HG03135 (cell line): ENCODE measurements around the gene SLC39A11.
"Not testable (repeated sequence)": the region's sequence is repeated elsewhere in the genome, so short reads cannot be mapped to it uniquely, and the experiment has no call there.

Source experiments
- ATAC-seq: cut with Tn5 transposase; IDR thresholded peaks from one replicate; pipeline ENCODE4 v1.9.1; 2021; ENCODE audit warnings: mild to moderate bottlenecking, moderate library complexity; ENCODE audit not compliant: unreplicated experiment

The SLC39A11 gene

DNA sequence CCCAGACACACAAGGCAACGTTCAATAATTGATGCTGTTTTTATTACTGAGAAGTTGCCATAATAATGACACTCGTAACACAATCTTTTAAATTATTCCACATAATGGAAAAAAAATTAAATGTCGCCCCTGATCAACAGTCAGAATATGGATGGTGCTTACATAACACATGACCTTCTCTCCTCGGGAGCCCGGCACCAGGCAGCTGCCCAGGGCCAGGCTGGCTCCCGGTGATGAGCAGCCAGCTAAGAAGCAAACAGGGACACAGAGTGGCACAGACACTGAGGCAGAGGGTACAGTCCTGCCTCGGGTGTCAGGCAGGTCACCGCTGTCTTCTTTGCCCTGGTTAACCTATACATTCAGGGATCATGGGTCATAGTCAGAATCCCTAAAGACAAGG is 137.9 kb downstream of the SLC39A11 start:
- ATAC-seq = no peak

DNA sequence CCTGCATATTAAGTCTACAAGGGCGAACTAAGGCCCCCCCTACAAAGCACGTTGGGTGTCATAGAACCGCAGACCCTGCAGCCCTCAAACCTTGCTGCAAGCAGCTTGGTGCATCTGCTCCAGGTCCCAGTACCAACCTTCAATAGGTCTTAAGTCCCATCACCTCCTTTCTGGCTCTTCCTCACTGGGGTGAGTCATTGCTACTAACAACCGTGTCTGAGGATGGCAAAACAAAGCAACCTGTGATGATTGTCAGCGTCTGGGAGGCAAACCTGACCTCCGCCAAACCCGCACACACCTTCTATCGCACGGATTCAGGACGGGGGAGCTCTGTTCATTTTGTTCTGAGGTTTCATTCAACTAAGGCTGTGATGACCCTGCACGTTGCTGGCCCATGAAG is 138.9 kb downstream of the SLC39A11 start:
- ATAC-seq = no peak

DNA sequence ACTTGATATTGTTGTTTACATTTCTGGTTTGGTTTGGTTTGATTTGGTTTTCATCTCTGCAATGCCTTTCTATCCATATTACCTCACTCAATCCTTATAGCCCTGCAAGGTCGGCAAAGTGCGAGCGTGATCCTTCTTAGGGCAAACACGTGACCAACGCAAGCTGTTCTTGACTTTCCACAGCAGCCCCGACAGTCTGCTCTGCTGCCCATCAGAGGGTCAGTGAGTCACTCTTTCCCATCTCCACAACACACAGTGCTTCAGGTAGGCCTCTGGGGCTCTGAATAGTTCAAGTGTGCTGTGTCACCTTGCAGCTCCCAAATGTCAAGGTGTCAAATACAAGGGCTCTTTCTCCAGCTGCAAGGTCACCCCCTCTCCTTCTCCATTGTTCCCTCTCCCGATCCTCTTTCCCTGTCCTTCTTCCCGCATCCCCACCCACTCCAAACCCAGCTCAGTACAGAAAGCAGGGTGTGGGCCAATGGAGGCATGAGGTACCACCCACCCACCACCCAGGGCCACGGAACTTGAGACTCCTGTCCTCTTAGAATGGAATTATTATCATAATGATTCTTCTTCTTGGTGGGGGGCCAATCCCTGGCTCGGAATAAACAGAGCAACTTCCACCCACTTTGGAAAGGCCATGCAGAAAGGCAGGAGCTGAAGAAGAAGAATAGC is 139.7 kb downstream of the SLC39A11 start:
- ATAC-seq = no peak

DNA sequence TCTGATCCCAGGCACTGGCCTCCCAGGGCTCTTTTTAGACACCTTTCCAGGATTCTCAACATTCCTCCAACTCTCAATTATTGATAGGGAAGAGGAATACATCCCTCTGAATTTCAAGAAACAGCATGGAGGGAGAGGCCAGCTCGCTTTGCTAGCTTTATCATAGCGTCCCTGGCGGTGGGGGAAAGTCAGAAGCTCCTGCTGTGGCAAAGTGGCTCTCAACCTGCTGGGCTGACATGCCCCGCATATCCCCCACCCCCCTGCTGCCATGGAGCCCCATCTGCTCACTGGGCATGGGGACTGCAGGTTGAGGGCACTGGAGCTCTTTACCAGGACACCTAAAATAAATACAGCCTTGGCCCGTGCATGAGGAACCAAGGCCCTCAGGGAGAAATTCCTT is 140.3 kb downstream of the SLC39A11 start:
- no peak for ATAC-seq

DNA sequence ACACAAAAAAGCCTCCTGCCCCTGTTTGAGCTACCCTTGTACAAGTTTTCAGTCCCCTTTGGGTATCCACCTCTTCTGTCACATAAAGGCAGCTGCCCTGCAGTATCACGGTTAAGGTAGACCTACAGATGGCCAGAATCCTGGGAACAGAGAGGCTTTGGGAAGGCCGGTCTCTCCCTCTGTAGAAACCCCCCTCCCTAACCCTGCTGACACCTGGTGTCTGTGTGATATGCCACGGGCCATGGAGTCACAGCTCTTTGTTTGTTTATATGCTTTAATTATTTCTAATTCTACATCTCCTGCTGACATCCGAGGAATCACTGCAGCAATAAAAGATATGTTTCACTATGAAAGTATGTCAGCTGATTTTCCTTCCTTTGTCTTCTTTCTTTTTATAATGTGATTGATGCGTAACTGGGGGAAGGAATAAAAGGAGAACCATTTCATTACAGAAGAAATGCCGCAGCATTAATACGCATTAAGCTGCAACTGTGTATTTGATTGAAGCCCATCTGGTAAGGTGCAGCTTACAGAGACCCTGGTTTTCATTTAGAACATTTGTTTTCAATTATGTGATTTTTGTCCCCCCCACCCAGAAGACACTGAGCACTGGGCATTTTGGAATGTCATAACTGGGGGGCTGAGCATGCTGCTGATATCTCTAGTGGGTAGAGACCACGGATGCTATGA is 142.1 kb downstream of the SLC39A11 start:
- ATAC-seq = no peak

DNA sequence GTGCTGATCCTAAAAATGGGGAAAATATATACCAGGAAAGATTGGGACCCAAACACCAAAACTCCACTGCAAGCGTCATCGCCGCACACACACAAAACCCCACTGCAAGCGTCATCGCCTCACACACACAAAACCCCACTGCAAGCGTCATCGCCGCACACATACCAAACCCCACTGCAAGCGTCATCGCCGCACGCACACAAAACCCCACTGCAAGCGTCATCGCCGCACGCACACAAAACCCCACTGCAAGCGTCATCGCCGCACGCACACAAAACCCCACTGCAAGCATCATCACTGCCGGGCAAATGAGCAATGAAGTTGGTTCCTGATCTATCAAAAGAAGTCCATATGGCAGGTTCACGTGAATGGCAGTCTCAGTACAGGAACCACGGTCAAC is 144.4 kb downstream of the SLC39A11 start:
- no peak for ATAC-seq

DNA sequence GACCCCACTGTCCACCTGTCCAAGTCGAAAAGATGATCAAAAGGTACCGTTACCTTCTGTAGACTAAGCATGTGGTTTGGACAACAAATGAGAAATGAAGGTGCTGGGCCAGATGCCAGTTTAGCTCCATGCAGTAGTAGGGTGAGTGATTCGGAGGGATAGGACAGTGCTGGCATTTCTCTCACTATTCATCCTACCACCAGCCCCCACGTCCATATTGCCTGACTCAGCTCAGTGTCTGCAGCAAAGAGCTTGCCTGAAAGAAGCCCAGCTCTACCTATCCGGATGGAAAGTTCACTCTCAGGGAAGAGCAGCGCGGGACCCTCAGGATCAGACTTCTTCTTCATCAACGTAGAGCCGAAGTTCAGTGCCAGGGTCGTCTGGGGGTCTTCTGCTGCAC is 145.0 kb downstream of the SLC39A11 start:
- no peak for ATAC-seq

DNA sequence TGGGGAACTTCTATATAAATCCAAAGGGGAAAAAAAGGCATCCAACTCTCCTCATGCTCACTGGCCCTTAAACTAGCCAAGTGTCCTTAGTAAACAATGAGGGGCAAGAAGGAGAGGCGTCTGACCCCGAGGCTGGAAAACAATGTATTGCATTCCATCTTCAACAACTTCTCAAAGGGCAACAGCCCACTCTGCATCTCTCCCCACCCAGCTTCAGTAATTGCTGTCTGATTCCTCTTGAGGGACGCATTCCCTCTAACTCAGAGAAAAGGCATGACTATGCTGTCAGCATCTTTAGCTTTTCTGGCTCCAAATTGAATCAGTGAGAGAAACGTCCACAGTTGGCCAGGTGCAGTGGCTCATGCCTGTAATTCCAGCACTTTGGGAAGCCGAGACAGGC is 145.8 kb downstream of the SLC39A11 start:
- ATAC-seq = no peak

DNA sequence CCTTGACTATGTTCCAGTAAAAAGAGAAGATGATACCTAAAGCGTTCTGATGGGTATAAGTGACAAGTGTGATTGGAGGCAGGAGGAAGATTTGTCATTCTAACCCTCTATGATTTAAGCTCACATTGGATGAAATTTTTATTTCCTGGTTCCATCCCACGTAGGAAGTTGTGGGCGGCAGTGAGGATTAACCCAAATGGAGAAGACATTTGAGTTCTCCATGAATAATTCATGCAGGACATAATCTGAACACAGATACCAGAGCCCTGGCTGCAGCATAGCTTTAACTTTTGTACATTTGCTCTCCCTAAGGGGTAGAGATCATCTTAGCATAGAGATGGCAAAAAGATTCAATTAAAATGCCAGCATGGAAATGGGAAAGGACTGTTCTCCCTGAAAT is 146.3 kb downstream of the SLC39A11 start:
- ATAC-seq = no peak

DNA sequence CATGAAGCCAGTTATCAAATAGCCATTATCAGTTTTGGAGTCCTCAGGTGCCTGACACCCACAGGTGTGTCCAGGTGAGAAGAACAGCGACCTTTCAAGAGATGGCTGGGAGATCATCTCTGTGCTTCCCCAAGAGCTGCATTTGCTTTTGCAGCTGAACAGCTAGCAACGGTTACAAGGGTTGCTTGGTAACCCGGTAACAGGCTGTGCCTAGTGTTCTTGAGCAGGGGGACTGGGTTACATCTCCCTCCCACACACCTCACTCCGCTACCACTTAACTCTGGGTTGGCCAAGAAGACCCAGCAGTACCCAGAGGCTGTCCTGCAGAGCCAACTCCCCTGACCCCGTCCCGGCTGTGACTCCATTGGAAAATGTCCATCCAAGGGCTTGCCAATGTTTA is 147.0 kb downstream of the SLC39A11 start:
- no peak for ATAC-seq

DNA sequence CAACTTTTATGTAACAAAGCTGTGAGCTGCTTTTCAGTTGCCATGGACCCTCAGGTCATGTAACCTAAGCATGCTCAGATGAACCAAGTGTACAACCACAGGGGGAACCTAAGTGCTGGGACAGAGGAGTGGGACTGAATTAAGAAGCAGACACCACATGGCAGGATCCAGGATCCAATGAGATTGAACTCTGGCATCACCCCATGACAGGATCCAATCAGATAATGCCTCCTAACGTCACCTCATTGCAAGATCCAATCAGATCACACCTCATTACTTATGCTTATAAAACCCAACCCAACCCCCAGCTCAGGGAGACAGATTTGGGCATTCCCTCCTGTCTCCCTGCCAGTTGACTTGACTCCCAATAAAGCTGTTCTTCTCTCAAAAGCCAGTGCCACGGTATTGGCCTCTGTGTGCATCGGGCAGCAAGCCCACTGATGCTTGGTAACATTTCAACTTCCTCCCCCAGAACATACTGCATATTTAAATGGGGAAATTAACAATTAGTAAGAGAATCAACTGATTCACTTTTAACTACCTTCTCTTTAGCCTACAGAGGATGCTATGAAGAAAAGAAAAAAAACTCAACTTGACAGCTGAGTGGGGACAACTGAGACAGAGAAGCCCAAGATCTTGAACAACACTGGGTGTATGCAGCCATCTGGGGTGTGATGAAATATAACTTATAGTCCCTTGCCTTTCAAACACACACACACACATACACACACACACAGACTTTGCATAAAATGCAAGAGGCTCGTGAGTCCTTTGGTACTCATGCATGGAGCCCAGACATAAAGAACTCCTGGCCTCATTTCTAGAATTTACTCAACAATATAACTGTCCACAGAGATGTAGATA is 148.4 kb downstream of the SLC39A11 start:
- no peak for ATAC-seq

DNA sequence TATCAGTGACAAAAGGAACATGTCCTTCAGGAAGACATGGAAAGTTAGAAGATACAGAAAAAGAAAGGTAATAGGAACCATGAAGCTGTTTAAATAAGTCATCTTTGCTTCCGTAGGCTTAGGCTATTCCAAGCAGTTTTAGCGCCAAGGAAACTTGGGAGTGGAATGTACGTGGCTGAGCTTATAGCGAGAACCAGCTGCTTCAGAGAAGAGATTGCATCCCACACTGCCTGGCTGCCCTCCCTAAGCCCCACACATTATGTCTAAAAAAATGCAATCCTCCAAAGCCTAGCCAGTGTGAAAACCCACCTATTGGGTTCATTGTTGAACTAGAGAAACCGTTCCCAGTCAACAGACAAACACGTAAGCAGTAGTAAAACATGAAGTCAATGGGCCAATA is 149.9 kb downstream of the SLC39A11 start:
- ATAC-seq = no peak

DNA sequence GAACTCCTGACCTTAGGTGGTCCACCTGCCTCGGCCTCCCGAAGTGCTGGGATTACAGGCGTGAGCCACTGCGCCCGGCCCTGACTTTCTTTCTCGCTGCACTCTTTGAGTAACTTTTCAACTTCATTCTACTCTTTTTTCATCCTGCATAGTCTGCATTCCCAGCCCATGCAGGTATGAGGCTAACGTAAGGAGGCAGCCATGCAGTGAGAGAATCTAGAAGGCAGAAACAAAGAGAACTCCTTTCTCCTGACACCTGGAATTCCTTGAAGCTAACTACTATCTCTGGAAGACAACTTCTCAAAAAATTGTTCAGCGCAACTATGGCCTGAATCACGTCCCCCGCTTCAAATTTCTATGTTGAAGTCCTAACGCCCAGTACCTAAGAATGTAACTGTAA is 152.0 kb downstream of the SLC39A11 start:
- no peak for ATAC-seq

DNA sequence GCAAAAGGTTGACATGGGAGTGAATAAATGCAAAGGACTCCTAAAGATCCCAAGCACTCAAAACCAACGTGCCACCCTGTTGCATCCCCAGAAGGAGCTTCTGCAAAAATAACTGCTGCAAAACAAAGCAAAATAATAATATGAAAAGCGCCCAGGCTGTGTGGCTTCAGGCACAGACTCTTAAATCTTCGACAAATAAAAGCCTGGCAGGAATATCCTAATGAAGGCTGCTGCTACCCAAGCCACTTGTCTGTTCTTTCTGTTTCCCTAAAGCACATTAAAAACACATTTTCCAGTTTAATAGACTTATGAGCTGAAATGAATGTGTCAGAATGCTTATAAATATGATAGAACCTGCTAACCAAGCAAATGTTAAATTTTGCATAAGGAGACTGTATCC is 154.0 kb downstream of the SLC39A11 start:
- no peak for ATAC-seq

DNA sequence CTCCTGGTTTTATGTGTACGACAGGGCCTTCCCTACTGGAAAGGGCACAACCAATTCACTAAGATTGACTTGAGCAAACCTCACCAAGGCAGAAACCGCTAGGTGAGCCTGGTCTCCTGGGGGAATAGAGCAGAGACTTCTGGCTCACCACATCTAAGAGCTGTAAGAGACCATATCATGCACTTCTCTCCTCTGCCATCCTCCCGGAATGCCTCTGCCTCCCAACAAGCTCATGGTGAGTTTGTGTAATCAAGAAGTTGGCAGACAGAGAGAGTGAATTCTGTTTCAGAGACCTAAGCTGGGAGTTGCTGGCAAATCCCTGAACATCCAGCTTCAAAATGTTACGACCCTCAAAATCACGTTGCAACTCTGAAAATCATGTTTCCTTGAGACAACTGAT is 154.8 kb downstream of the SLC39A11 start:
- ATAC-seq = no peak

DNA sequence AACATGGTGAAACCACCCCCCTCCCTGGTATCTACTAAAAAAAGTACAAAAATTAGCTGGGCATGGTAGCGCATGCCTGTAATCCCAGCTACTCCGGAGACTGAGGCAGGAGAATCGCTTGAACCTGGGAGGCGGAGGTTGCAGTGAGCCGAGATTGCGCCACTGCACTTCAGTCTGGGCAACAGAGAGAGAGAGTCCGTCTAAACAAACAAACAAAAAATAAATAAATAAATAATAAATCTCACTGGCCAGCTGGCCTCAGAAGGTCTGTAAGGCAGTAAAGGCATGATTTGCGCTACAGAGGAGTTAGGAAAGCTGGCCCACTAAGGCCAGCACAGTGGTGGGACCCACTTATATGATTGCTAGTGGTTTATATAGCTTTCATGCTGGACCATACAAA is 155.2 kb downstream of the SLC39A11 start:
- ATAC-seq = not testable (repeated sequence)

DNA sequence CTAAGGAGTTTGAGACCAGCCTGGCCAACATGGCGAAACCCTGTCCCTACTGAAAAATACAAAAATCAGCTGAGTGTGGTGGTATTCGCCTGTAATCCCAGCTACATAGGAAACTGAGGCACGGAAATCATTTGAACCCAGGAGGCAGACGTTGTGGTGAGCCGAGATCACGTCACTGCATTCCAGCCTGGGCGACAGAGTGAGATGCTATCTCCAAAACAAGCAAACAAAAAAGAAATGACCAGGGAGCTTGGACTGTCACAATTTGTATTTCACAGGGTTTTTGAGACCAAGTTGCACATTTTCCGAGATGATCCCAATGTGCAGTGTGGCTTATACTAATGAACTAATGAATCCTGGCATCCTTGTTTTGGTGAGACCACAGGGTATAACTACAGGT is 156.5 kb downstream of the SLC39A11 start:
- no peak for ATAC-seq

DNA sequence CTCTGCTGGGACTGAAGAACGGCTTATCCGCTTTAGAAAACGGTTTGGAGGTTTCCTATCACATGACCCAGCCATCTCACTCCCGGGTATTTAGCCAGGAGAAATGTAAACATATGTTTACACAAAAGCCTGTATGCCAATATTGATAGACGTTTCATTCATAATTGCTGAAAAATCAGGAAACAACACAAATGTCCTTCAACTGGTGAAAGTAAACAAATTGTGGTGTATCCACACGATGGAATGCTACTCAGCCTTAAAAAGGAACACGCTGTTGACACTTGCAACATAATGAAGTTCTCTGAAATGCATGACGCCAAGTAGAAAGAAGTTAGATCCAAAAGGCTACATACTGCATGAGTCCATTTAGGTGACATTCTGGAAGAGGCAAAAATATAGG is 157.6 kb downstream of the SLC39A11 start:
- ATAC-seq = no peak

DNA sequence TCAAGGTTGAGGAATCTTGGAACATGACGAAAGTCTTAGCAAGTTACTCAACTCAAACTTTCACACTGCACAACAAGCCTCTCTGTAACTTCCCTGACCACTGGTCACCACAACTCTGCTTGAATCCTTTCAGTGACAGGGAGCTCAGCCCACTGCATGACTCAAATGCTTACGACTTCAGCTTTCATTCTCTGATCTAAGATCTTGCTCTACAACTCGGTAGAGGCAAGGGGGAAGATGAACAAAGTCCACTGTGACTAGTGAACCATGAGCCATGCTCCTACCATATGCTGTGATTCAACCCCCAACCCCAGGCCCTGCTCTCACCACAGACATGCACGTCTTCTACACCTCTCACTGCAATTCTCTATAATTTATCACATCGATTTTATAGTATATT is 160.9 kb downstream of the SLC39A11 start:
- ATAC-seq = no peak

DNA sequence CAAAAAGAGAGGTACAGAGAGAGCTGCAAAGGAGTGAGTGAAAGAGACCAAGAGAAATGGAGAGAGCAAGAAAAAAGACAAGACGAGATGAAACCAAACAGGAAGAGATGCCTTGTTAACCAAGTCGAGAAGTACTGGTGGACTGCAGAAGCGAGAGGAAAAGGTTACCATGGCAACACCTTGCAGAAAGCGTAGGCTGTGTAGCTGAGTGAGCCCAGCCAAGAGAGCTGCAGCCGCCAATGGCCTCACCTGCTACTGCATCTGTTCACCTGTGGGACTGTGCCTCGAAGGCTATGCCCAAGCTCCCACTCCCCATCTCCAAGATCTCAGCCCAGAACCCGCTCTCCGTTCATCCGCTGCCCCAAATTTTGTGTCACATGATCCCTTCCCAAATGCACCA is 161.3 kb downstream of the SLC39A11 start:
- no peak for ATAC-seq

DNA sequence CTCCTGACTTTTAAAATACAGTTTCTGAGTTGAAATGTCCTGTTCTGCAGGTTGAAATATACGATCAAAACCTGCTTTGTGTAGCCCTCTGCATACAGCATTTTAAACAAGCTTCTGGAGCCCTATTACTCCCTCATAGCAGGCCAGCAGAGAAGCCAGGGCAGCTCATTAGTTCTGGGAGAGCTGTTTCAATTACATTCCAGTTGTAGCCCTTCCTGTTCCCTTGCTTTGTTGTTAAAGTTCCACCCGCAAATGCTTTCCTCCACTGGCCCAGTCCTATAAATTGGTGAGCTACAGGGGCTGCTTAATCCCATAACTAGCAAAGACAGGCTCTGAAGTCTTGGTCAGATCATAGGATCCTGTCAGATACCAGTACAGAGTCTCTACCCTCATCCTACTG is 162.5 kb downstream of the SLC39A11 start:
- ATAC-seq = no peak
